Measurements from ENCODE around the gene GPC5.

The GPC5 gene

DNA sequence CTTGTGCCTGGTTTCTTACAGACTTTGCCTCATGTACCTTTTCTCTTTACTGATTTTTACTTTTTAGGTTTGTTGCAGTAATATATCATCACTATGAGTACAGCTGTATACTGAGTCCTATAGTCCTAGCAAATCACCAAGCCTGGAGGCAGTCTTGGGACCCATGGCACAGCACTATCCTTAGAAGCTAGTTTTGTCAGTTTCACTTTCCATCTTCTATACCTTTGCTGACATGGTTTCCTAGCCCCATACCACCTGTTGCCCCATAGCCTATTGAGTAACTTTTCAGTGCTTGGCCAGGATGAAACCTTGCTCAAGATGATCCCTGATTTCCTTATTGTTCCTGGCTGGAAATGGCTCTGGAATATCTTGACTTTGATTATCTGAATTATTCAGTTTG is 826.4 kb downstream of the GPC5 start:
- in situ Hi-C loops (cut with HindIII; ENCODE audit: low sequenced_read_pairs), result no loop called here

DNA sequence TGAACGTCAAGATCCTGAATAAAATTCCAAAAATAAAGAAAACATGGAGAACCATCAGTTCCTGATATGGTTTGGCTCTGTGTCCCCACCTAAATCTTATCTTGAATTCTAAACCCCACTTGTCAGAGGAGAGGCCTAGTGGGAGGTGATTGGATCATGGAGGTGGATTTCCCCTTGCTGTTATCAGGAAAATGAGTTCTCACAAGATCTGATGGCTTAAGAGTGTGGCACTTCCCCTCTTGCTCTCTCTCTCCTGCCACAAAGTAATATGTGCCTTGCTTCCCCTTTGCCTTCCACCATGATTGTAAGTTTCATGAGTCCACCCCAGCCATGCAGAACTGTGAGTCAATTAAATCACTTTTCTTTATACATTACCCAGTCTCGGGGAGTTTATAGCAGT is 827.4 kb downstream of the GPC5 start:
- H3K4me3 ChIP-seq (ENCODE audit: low read depth, low read length), result no peak overlapping the region
- in situ Hi-C loops (cut with HindIII; ENCODE audit: low sequenced_read_pairs), result no loop called here
- no peak for TF ChIP-seq CTCF (IDR thresholded peaks at IDR 0.05; ENCODE audit: low read depth, low read length)
- no peak for DNase-seq (ENCODE audit: low read depth, low spot score)

More for the DNA sequence above, 826.4 kb downstream of the GPC5 start:
- no peak for DNase-seq (ENCODE audit: low read depth, low spot score)
- H3K4me3 ChIP-seq (ENCODE audit: low read depth, low read length), result no peak overlapping the region
- no peak for TF ChIP-seq CTCF (IDR thresholded peaks at IDR 0.05; ENCODE audit: low read depth, low read length)

GRCh38 chr13:92232871-92233270 is 834.5 kb downstream of the GPC5 start:
- in situ Hi-C loops (cut with HindIII; ENCODE audit: low sequenced_read_pairs), result no loop called here
- TF ChIP-seq CTCF (IDR thresholded peaks at IDR 0.05; ENCODE audit: low read depth, low read length), result no peak
- DNase-seq (ENCODE audit: low read depth, low spot score), result no peak
- H3K4me3 ChIP-seq (ENCODE audit: low read depth, low read length), result no peak overlapping the region

DNA sequence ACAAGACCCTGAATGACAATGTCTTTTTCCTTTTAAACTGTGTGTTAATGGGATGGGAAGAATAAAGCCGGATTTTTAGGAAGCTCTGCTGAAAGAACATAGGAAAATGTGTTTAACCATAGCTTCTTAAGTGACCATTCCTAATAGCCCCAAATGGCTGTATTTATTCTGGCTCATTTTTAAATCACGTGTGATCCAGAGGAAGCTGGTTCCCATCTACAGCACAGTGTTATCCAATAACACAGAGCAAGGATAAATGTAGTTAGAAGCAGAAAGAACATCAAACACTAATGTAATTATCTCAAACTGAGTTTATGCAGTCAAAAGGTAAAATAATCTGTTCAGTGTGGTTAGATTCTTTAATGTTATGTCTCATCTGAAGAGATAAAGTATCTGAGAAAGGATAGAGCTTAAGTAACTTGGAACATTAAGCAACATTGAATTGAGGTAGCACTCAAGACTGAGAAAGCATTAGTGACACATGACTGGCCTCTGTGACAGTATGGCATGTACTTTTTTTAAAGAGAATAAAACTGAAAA is 853.3 kb downstream of the GPC5 start:
- in situ Hi-C loops (cut with HindIII; ENCODE audit: low sequenced_read_pairs), result no loop called here
- H3K4me3 ChIP-seq (ENCODE audit: low read depth, low read length), result no peak overlapping the region
- TF ChIP-seq CTCF (IDR thresholded peaks at IDR 0.05; ENCODE audit: low read depth, low read length), result no peak
- DNase-seq (ENCODE audit: low read depth, low spot score), result no peak

DNA sequence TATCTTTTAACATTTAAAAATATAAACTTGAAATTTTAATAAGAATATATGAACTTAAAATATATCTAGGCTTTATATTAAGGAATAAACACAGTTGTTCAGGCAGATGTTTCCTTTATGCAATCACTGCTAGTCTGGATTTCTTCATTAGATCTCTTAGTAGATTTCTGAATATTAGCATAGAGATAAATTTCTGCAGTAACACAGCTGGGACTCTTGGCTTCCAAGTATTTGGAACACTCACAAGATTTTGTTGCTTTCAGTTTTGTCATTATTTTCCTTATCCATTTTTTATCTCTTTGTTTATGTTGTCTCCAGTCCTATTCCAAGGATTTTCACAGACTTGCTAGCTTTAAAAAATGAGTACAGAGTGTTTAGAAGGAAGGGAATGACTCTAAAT is 857.1 kb downstream of the GPC5 start:
- no peak for TF ChIP-seq CTCF (IDR thresholded peaks at IDR 0.05; ENCODE audit: low read depth, low read length)
- in situ Hi-C loops (cut with HindIII; ENCODE audit: low sequenced_read_pairs), result no loop called here
- H3K4me3 ChIP-seq (ENCODE audit: low read depth, low read length), result no peak overlapping the region
- DNase-seq (ENCODE audit: low read depth, low spot score), result no peak

GRCh38 chr13:92256211-92256610 is 857.8 kb downstream of the GPC5 start:
- DNase-seq (ENCODE audit: low read depth, low spot score), result no peak
- TF ChIP-seq CTCF (IDR thresholded peaks at IDR 0.05; ENCODE audit: low read depth, low read length), result no peak
- in situ Hi-C loops (cut with HindIII; ENCODE audit: low sequenced_read_pairs), result no loop called here
- no peak overlapping the region for H3K4me3 ChIP-seq (ENCODE audit: low read depth, low read length)

DNA sequence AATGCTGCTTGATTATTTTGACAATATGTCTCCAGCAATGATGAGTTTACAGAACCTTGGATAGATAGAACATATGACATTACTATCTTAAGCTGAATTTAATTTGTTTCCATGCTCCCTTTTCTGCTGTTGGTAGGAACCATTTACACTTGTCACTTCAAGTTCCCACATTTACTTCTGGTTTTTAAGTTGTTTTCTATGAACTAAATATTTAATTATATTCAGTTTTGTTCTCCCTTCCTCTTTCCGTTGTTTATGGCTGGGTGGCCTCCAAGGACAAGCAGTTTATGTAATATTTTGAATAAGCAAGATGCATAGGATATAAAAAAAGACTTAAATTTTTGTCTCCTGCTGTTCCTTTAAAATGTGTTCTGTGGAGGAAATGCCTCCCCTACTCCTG is 860.6 kb downstream of the GPC5 start:
- no peak for DNase-seq (ENCODE audit: low read depth, low spot score)
- no peak overlapping the region for H3K4me3 ChIP-seq (ENCODE audit: low read depth, low read length)
- TF ChIP-seq CTCF (IDR thresholded peaks at IDR 0.05; ENCODE audit: low read depth, low read length), result no peak
- in situ Hi-C loops (cut with HindIII; ENCODE audit: low sequenced_read_pairs), result no loop called here
